NCI-H2196 (cell line): ENCODE results near the gene PRPS1.
"Not testable (repeated sequence)": the region's sequence is repeated elsewhere in the genome, so short reads cannot be mapped to it uniquely, and the experiment has no call there.

Experiments used
- DNase-seq: peaks from one replicate; lab custom pipeline; 2025; ENCODE audit not compliant: unreplicated experiment; lab: John Stamatoyannopoulos, UW

The PRPS1 gene

GRCh38 chrX:107673933-107674479 is 45.7 kb downstream of the PRPS1 start:
- no peak for DNase-seq

- no peak for DNase-seq
Measured at GRCh38 chrX:107674480-107675364, 46.4 kb downstream of the PRPS1 start.

GRCh38 chrX:107675365-107675654 is 47.0 kb downstream of the PRPS1 start:
- DNase-seq: no peak

- DNase-seq: no peak
Measured at GRCh38 chrX:107675823-107676555, 47.7 kb downstream of the PRPS1 start.

- DNase-seq: no peak
Measured at GRCh38 chrX:107676559-107677378, 48.5 kb downstream of the PRPS1 start.

- no peak for DNase-seq
Measured at GRCh38 chrX:107677501-107677901, 49.2 kb downstream of the PRPS1 start.

- no peak for DNase-seq
Measured at GRCh38 chrX:107677909-107678308, 49.6 kb downstream of the PRPS1 start.

- no peak for DNase-seq
Measured at GRCh38 chrX:107678957-107679740, 50.8 kb downstream of the PRPS1 start.

GRCh38 chrX:107682256-107682655 is 53.9 kb downstream of the PRPS1 start:
- DNase-seq: no peak

- DNase-seq: no peak
Measured at GRCh38 chrX:107683124-107683895, 55.0 kb downstream of the PRPS1 start.

- no peak for DNase-seq
Measured at GRCh38 chrX:107683931-107684330, 55.6 kb downstream of the PRPS1 start.

- no peak for DNase-seq
Measured at GRCh38 chrX:107684956-107685385, 56.7 kb downstream of the PRPS1 start.

GRCh38 chrX:107685586-107685985 is 57.3 kb downstream of the PRPS1 start:
- DNase-seq: not testable (repeated sequence)

- no peak for DNase-seq
Measured at GRCh38 chrX:107686026-107686425, 57.7 kb downstream of the PRPS1 start.

GRCh38 chrX:107686792-107687191 is 58.5 kb downstream of the PRPS1 start:
- DNase-seq: no peak

GRCh38 chrX:107687445-107687844 is 59.1 kb downstream of the PRPS1 start:
- DNase-seq: no peak

GRCh38 chrX:107691024-107691448 is 62.7 kb downstream of the PRPS1 start:
- DNase-seq: no peak

- no peak for DNase-seq
Measured at GRCh38 chrX:107699616-107700015, 71.3 kb downstream of the PRPS1 start.

GRCh38 chrX:107700317-107700774 is 72.0 kb downstream of the PRPS1 start:
- no peak for DNase-seq
